Naive thymus-derived CD4-positive, alpha-beta T cell (primary cell): ENCODE measurements around the gene LPXN. TPM values are rescaled to one million over a fixed set of nuclear protein-coding genes. Genes with fewer than 3 reads are reported as not detected.

ENCODE experiments used
- ATAC-seq: fragments of 150-1000 bp; cut with Tn5 transposase; 2 replicates; pipeline ENCODE4 v1.10.0; 2021; ENCODE audit warnings: mild to moderate bottlenecking, moderate library complexity
- CTCF ChIA-PET: fragments of 350-600 bp; sonication (Branson Sonifier 250); formaldehyde crosslinking; loops from one replicate; lab custom pipeline; 2021; ENCODE audit warnings: antibody characterized with exemption; lab: Charles Lee
- POLR2A ChIA-PET: fragments of 350-600 bp; sonication (Branson Sonifier 250); formaldehyde crosslinking; loops from one replicate; lab custom pipeline; 2021; ENCODE audit warnings: antibody characterized with exemption, inconsistent platforms; lab: Charles Lee
- DNase-seq, 9 donors: peaks; one replicate each; pipeline versions ENCODE4 v3.0.0 to v3.0.0-alpha.2; 2020 to 2022; ENCODE audit warnings: mixed read lengths in 1 of 9
- H3K27ac ChIP-seq: one replicate; pipeline ENCODE4 v1.7.0; 2013; ENCODE audit warnings: mild to moderate bottlenecking, low read depth, low read length, moderate library complexity
- H3K27me3 ChIP-seq, 2 donors: one replicate each; pipeline ENCODE4 v1.7.0; 2013; ENCODE audit warnings: low read length in 2 of 2, mild to moderate bottlenecking in 2 of 2, moderate library complexity in 2 of 2; ENCODE audit not compliant: control insufficient read depth in 2 of 2, insufficient read depth in 2 of 2
- H3K36me3 ChIP-seq, 3 experiments: 1 replicate in 2 of 3; 2 replicates in 1 of 3; pipeline ENCODE4 v1.7.0; 2013; ENCODE audit warnings: low read length in 3 of 3, mild to moderate bottlenecking in 3 of 3, moderate library complexity in 1 of 3; ENCODE audit not compliant: insufficient read depth in 3 of 3, control insufficient read depth in 2 of 3
- H3K4me1 ChIP-seq, 2 donors: one replicate each; pipeline ENCODE4 v1.7.0; 2013; ENCODE audit warnings: low read length in 2 of 2, mild to moderate bottlenecking in 2 of 2, moderate library complexity in 1 of 2; ENCODE audit not compliant: control insufficient read depth in 2 of 2, insufficient read depth in 2 of 2
- H3K4me3 ChIP-seq: 2 replicates; pipeline ENCODE4 v1.7.0; 2013; ENCODE audit warnings: mild to moderate bottlenecking, low read length
- H3K9me3 ChIP-seq, 3 experiments: 1 replicate in 2 of 3; 2 replicates in 1 of 3; pipeline ENCODE4 v1.7.0; 2013; ENCODE audit warnings: low read length in 3 of 3; ENCODE audit not compliant: control insufficient read depth in 2 of 3
- H3K27ac Mint-ChIP-seq, 9 donors: one replicate each; pipeline ENCODE4 v1.8.0; 2020 to 2022; ENCODE audit warnings: mixed read lengths in 9 of 9, mild to moderate bottlenecking in 8 of 9, moderate library complexity in 5 of 9, inconsistent platforms in 2 of 9
- H3K27me3 Mint-ChIP-seq, 5 donors: one replicate each; pipeline ENCODE4 v1.8.0; 2021 to 2022; ENCODE audit warnings: mixed read lengths in 5 of 5, mild to moderate bottlenecking in 1 of 5
- H3K36me3 Mint-ChIP-seq, 5 donors: one replicate each; pipeline ENCODE4 v1.8.0; 2020 to 2022; ENCODE audit warnings: mixed read lengths in 5 of 5, mild to moderate bottlenecking in 3 of 5, inconsistent platforms in 1 of 5
- H3K4me1 Mint-ChIP-seq, 7 donors: one replicate each; pipeline ENCODE4 v1.8.0; 2020 to 2022; ENCODE audit warnings: mixed read lengths in 7 of 7, mild to moderate bottlenecking in 3 of 7, inconsistent platforms in 1 of 7
- H3K4me3 Mint-ChIP-seq, 10 donors: one replicate each; pipeline ENCODE4 v1.8.0; 2020 to 2022; ENCODE audit warnings: mild to moderate bottlenecking in 10 of 10, mixed read lengths in 10 of 10, moderate library complexity in 6 of 10, inconsistent platforms in 2 of 10
- H3K9me3 Mint-ChIP-seq, 11 donors: one replicate each; pipeline ENCODE4 v1.8.0; 2020 to 2022; ENCODE audit warnings: mixed read lengths in 11 of 11, mild to moderate bottlenecking in 4 of 11, inconsistent platforms in 1 of 11, moderate library complexity in 1 of 11
- intact Hi-C, 2 donors: fragments of 100-400 bp; cut with micrococcal nuclease; formaldehyde crosslinking; loops; one replicate each; pipeline ENCODE4 v1.15.1; 2023
- polyA plus RNA-seq, 2 donors: library from polyadenylated mRNA; unstranded; fragments of 300-500 nt; fragmentation: Illumina TruSeq; gene quantifications; one replicate each; pipeline ENCODE4 v1.2.3, GENCODE V29; 2021
- total RNA-seq, 6 experiments: library from RNA in 5 of 6; stranded (reverse) in 5 of 6; gene quantifications; 1 replicate in 5 of 6; 2 replicates in 1 of 6; pipeline ENCODE4 v1.2.3 and lab custom pipeline; 2021 to 2026

LPXN gene
- total and polyA plus RNA-seq, 7 experiments from 2014 or later: 58.2 to 215 (median 143) TPM

DNA sequence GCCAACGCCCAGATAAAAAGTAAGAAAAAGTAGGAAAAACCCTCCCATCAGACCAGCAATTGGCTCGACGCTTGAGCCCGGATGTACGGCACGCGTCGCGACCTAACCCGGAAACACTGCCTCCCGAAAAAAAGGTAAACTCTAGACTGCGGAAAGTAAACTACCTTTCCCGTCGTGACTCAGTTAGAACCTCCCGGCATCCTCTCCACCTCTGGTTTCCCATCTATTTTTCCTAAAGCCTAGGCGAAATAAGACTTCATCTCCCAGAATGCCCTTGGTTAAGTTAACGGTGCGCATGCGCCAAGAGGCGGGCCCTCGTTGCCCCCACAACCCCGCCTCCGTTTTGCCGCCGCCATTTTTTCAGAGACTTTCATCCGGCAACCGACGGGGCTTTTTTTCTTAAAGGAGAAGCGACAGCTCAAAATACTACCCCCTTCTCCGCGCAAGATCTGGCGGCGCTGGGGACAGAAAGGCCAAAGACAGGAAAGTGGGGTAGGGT, 2.5 kb upstream of the LPXN start:
- ATAC-seq (peak; percentile 58), DNase-seq (peak in 7 of 9 donors; percentile 92 to 98 (median 97))
- intact Hi-C loops: loop anchor here (1.0 to 10.0 kb wide), 22 partner anchors 53 to 1253 kb away; partner anchors contain the start of genes CLP1 (in 2 of the 2), MED19 (in 2 of the 2), PATL1 (in 2 of the 2) and SELENOH (in 2 of the 2)
- Histone ChIP-seq H3K9me3 (no peaks in the 10 kb centered on the region), H3K4me3 (peak overlapping the region; percentile 99), H3K36me3 (peaks cover 0 to 4% (median 0%) of the 10 kb centered on the region in 3 experiments), H3K27me3 (no peaks in the 10 kb centered on the region), H3K4me1 (peaks cover 42 to 56% of the 10 kb centered on the region in 2 donors), H3K27ac (peak overlapping the region; percentile 98)
- Mint-ChIP-seq H3K27ac (peak overlapping the region; percentile 98 to 100 (median 99)), H3K9me3 (peaks cover 0 to 10% (median 0%) of the 10 kb centered on the region in 11 donors), H3K4me3 (peak overlapping the region; percentile 95 to 100 (median 98)), H3K27me3 (peaks cover 0 to 5% (median 0%) of the 10 kb centered on the region in 5 donors), H3K36me3 (peaks cover 0 to 28% (median 0%) of the 10 kb centered on the region in 5 donors), H3K4me1 (peaks cover 28 to 81% (median 74%) of the 10 kb centered on the region in 7 donors)
- ChIA-PET POLR2A (interaction anchor here (0.5 to 8.6 kb wide), 21 partner anchors 10 to 1253 kb away, joined by 3 to 140 read pairs (median 4); partner anchors contain the start of genes MED19, OSBP, SELENOH and TMX2), CTCF (interaction anchor here (1.1 to 3.3 kb wide), 6 partner anchors 10 to 54 kb away, joined by 3 to 26 read pairs (median 7); no protein-coding TSS in a partner anchor)

DNA sequence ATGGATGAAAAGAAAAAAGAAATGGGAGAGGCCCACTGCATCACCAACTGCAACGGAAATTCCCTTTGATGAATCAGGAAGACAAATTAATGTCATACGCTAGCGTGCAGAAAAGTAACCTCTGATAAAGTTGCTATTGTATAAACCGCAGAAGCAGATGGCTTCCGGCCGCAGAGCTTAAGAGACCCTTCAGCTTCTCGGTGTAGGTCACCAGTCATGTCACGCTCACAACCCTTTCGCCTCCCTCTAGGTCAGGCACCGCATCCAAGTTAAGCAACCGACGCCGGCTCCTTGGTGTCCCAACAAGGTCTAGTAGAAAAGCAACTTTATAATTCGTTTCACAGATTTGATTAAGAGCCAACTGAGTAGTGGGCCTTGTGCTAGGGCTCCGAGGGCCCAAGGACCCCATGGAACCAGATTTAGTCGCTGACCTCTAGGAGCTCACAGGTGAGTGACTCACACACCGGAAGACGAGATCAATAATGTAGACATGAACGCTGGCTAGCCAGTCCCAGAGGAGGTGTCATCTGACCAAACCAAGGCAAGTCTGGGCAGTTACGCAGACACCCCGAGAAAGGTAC, 2.0 kb upstream of the LPXN start:
- H3K9me3 Mint-ChIP-seq: peaks cover 0 to 10% (median 0%) of the 10 kb centered on the region in 11 donors
- H3K4me1 Mint-ChIP-seq: peaks cover 26 to 78% (median 70%) of the 10 kb centered on the region in 7 donors
- peak; percentile 37 for ATAC-seq
- peaks cover 0 to 28% (median 0%) of the 10 kb centered on the region in 5 donors for H3K36me3 Mint-ChIP-seq
- CTCF ChIA-PET: interaction anchor here (0.6 to 3.3 kb wide), 7 partner anchors 10 to 53 kb away, joined by 3 to 26 read pairs (median 6); no protein-coding TSS in a partner anchor
- Histone ChIP-seq H3K27ac (peak overlapping the region; percentile 98), H3K4me1 (peaks cover 42 to 51% of the 10 kb centered on the region in 2 donors), H3K36me3 (peaks cover 0 to 4% (median 0%) of the 10 kb centered on the region in 3 experiments), H3K27me3 (no peaks in the 10 kb centered on the region), H3K4me3 (peak overlapping the region; percentile 99), H3K9me3 (no peaks in the 10 kb centered on the region)
- peak overlapping the region; percentile 95 to 100 (median 98) for H3K4me3 Mint-ChIP-seq
- peaks cover 0 to 5% (median 0%) of the 10 kb centered on the region in 5 donors for H3K27me3 Mint-ChIP-seq
- peak in 8 of 9 donors; percentile 60 to 85 (median 71) for DNase-seq
- POLR2A ChIA-PET: interaction anchor here (0.5 to 8.6 kb wide), 21 partner anchors 10 to 1252 kb away, joined by 3 to 140 read pairs (median 4); partner anchors contain the start of genes MED19, OSBP, SELENOH and TMX2
- intact Hi-C loops: loop anchor here (1.0 to 10.0 kb wide), 23 partner anchors 52 to 1252 kb away; partner anchors contain the start of genes CLP1 (in 2 of the 2), MED19 (in 2 of the 2), PATL1 (in 2 of the 2) and SELENOH (in 2 of the 2)
- H3K27ac Mint-ChIP-seq: peak overlapping the region; percentile 98 to 100 (median 99)

- H3K4me3 ChIP-seq: peak overlapping the region; percentile 99
- intact Hi-C loops: loop anchor here (1.0 to 10.0 kb wide), 6 partner anchors 98 to 1240 kb away; partner anchors contain the start of genes P2RX3 (in 1 of the 2), SLC43A3 (in 1 of the 2) and SSRP1 (in 1 of the 2)
- no peak for ATAC-seq
These were observed 1.3 kb upstream of the LPXN start for GRCh38 chr11:58576887-58577471.

GRCh38 chr11:58574881-58575280, 775 bp downstream of the LPXN start:
- Histone ChIP-seq H3K27ac (peak overlapping the region; percentile 98), H3K9me3 (no peaks in the 10 kb centered on the region), H3K27me3 (no peaks in the 10 kb centered on the region), H3K36me3 (peaks cover 5 to 12% (median 7%) of the 10 kb centered on the region in 3 experiments), H3K4me1 (peaks cover 31 to 40% of the 10 kb centered on the region in 2 donors), H3K4me3 (peak overlapping the region; percentile 99)
- peaks cover 0 to 5% (median 0%) of the 10 kb centered on the region in 5 donors for H3K27me3 Mint-ChIP-seq
- ATAC-seq: no peak
- POLR2A ChIA-PET: interaction anchor here (1.2 to 8.6 kb wide), 6 partner anchors 7 to 767 kb away, joined by 3 to 140 read pairs (median 17); no protein-coding TSS in a partner anchor
- H3K4me1 Mint-ChIP-seq: peaks cover 20 to 76% (median 65%) of the 10 kb centered on the region in 7 donors
- no peak for DNase-seq
- H3K9me3 Mint-ChIP-seq: peaks cover 0 to 9% (median 0%) of the 10 kb centered on the region in 11 donors
- intact Hi-C loops: loop anchor here (1.0 to 10.0 kb wide), 5 partner anchors 50 to 1238 kb away; partner anchors contain the start of genes P2RX3 (in 1 of the 2), SLC43A3 (in 1 of the 2) and SSRP1 (in 1 of the 2)
- CTCF ChIA-PET: interaction anchor here (0.6 kb wide), 1 partner anchor 779 kb away, joined by 3 read pairs; no protein-coding TSS in a partner anchor
- peak overlapping the region; percentile 90 to 100 (median 99) for H3K27ac Mint-ChIP-seq
- H3K4me3 Mint-ChIP-seq: peak overlapping the region; percentile 95 to 99 (median 96)
- H3K36me3 Mint-ChIP-seq: peaks cover 5 to 28% (median 9%) of the 10 kb centered on the region in 5 donors

More at GRCh38 chr11:58576887-58577471, 1.3 kb upstream of the LPXN start:
- Mint-ChIP-seq H3K36me3 (peaks cover 0 to 29% (median 0%) of the 10 kb centered on the region in 5 donors), H3K27me3 (peaks cover 0 to 5% (median 0%) of the 10 kb centered on the region in 5 donors), H3K27ac (peak overlapping the region; percentile 98 to 100 (median 99)), H3K9me3 (peaks cover 0 to 10% (median 0%) of the 10 kb centered on the region in 11 donors), H3K4me3 (peak overlapping the region; percentile 95 to 100 (median 98)), H3K4me1 (peaks cover 27 to 76% (median 68%) of the 10 kb centered on the region in 7 donors)
- Histone ChIP-seq H3K27ac (peak overlapping the region; percentile 98), H3K9me3 (no peaks in the 10 kb centered on the region), H3K36me3 (peaks cover 0 to 4% (median 0%) of the 10 kb centered on the region in 3 experiments), H3K4me1 (peaks cover 38 to 48% of the 10 kb centered on the region in 2 donors), H3K27me3 (no peaks in the 10 kb centered on the region)
- ChIA-PET POLR2A (interaction anchor here (0.6 to 8.6 kb wide), 14 partner anchors 9 to 1041 kb away, joined by 3 to 140 read pairs (median 6); partner anchors contain the start of gene SELENOH), CTCF (interaction anchor here (0.6 to 3.3 kb wide), 6 partner anchors 9 to 215 kb away, joined by 3 to 26 read pairs (median 6); no protein-coding TSS in a partner anchor)
- DNase-seq: no peak

- Histone ChIP-seq H3K36me3 (peaks cover 5 to 24% (median 7%) of the 10 kb centered on the region in 3 experiments), H3K27me3 (no peaks in the 10 kb centered on the region), H3K4me3 (peak overlapping the region; percentile 99), H3K4me1 (peaks cover 29 to 44% of the 10 kb centered on the region in 2 donors), H3K27ac (peak overlapping the region; percentile 98), H3K9me3 (no peaks in the 10 kb centered on the region)
- CTCF ChIA-PET: interaction anchor here (0.7 to 1.7 kb wide), 3 partner anchors 21 to 50 kb away, joined by 4 to 5 read pairs (median 5); no protein-coding TSS in a partner anchor
- Mint-ChIP-seq H3K27me3 (peaks cover 0 to 5% (median 0%) of the 10 kb centered on the region in 5 donors), H3K4me1 (peaks cover 27 to 84% (median 70%) of the 10 kb centered on the region in 7 donors), H3K27ac (peak overlapping the region; percentile 90 to 100 (median 98)), H3K36me3 (peaks cover 5 to 38% (median 14%) of the 10 kb centered on the region in 5 donors), H3K9me3 (peaks cover 0 to 4% (median 0%) of the 10 kb centered on the region in 11 donors), H3K4me3 (peak overlapping the region; percentile 87 to 99 (median 96))
- intact Hi-C loops: loop anchor here in 1 of 2 donors (10.0 kb wide), 1 partner anchor 1149 kb away; the partner anchor contains the start of gene SLC43A3
- DNase-seq: peak in 8 of 9 donors; percentile 41 to 66 (median 58)
- POLR2A ChIA-PET: interaction anchor here (0.6 to 8.6 kb wide), 12 partner anchors 8 to 921 kb away, joined by 3 to 140 read pairs (median 3); no protein-coding TSS in a partner anchor
- ATAC-seq: peak; percentile 29
These were observed 2.1 kb downstream of the LPXN start for GRCh38 chr11:58573451-58574104.
